ENCODE results near the gene MOG.

DNA sequence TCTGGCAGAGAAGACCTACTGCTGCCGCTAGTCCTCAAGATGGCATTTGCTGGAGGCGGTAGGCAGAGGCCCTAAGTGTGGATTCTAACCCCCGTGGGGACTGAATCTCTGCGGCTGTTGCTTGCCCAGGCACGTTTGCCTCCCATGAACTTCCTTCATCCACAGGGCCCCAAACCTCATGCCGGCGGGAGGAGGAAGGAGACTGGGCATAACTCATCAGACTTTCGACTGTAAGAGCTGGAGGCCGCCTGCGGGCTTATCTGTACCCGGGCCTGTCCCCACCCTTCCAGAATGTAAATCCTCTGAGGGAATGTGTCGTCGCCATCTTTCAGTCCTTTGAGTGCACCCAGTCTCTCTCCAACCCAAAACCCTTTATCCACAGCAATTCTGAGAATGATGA lies 23.1 kb downstream of the MOG start:
- no peak for TF ChIP-seq CTCF (IDR thresholded peaks at IDR 0.05; ENCODE audit: low read depth, low read length, missing input control)
- TF ChIP-seq JUND (IDR thresholded peaks at IDR 0.05) = no peak
- TF ChIP-seq NR2F2 (IDR thresholded peaks at IDR 0.05) = no peak
- TF ChIP-seq, protein P1, sequence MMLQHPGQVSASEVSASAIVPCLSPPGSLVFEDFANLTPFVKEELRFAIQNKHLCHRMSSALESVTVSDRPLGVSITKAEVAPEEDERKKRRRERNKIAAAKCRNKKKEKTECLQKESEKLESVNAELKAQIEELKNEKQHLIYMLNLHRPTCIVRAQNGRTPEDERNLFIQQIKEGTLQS (IDR thresholded peaks at IDR 0.05) = no peak
- no peak for TF ChIP-seq MAX (IDR thresholded peaks at IDR 0.05)
- no peak for TF ChIP-seq ZBTB33 (IDR thresholded peaks at IDR 0.05)
- TF ChIP-seq GABPA (IDR thresholded peaks at IDR 0.05 in 1 of 2, conservative IDR thresholded peaks at IDR 0.05 in 1 of 2) = no peak
- no peak for TF ChIP-seq RAD21 (IDR thresholded peaks at IDR 0.05)
- no peak for TF ChIP-seq FOXA1 (IDR thresholded peaks at IDR 0.05)
- TF ChIP-seq SP1 (IDR thresholded peaks at IDR 0.05) = no peak
- no peak for TF ChIP-seq FOXA2 (IDR thresholded peaks at IDR 0.05)
- TF ChIP-seq YY1 (IDR thresholded peaks at IDR 0.05) = no peak
- TF ChIP-seq RXRA (IDR thresholded peaks at IDR 0.05) = no peak
- TF ChIP-seq, protein P2, sequence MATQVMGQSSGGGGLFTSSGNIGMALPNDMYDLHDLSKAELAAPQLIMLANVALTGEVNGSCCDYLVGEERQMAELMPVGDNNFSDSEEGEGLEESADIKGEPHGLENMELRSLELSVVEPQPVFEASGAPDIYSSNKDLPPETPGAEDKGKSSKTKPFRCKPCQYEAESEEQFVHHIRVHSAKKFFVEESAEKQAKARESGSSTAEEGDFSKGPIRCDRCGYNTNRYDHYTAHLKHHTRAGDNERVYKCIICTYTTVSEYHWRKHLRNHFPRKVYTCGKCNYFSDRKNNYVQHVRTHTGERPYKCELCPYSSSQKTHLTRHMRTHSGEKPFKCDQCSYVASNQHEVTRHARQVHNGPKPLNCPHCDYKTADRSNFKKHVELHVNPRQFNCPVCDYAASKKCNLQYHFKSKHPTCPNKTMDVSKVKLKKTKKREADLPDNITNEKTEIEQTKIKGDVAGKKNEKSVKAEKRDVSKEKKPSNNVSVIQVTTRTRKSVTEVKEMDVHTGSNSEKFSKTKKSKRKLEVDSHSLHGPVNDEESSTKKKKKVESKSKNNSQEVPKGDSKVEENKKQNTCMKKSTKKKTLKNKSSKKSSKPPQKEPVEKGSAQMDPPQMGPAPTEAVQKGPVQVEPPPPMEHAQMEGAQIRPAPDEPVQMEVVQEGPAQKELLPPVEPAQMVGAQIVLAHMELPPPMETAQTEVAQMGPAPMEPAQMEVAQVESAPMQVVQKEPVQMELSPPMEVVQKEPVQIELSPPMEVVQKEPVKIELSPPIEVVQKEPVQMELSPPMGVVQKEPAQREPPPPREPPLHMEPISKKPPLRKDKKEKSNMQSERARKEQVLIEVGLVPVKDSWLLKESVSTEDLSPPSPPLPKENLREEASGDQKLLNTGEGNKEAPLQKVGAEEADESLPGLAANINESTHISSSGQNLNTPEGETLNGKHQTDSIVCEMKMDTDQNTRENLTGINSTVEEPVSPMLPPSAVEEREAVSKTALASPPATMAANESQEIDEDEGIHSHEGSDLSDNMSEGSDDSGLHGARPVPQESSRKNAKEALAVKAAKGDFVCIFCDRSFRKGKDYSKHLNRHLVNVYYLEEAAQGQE (IDR thresholded peaks at IDR 0.05) = no peak

Data from liver (tissue), 3 donors.